ENCODE measurements around the gene RLBP1.

RLBP1 gene

GRCh38 chr15:89174476-89174875 lies 46.9 kb downstream of the RLBP1 start:
- no peak for TF ChIP-seq CTCF (conservative IDR thresholded peaks at IDR 0.05; ENCODE audit: low read depth, low read length)

GRCh38 chr15:89172921-89173320 lies 48.5 kb downstream of the RLBP1 start:
- Histone ChIP-seq H3K4me2 (no peak overlapping the region), H3K27ac (no peak overlapping the region), H2AFZ (ENCODE audit: low read depth) (no peak overlapping the region), H3K4me3 (IDR thresholded peaks at IDR 0.05; ENCODE audit: insufficient read depth, low read depth, low read length) (no peak overlapping the region), H4K20me1 (ENCODE audit: insufficient read depth) (no peaks in the 10 kb centered on the region), H3K27me3 (ENCODE audit: insufficient read depth, low read depth) (no peaks in the 10 kb centered on the region), H3K4me1 (ENCODE audit: low read depth, poor library complexity, severe bottlenecking) (peaks cover 13% of the 10 kb centered on the region), H3K79me2 (ENCODE audit: insufficient read depth, low read depth) (no peaks in the 10 kb centered on the region), H3K36me3 (ENCODE audit: insufficient read depth) (no peaks in the 10 kb centered on the region), H3K9ac (no peak overlapping the region)
- no peak for TF ChIP-seq CTCF (conservative IDR thresholded peaks at IDR 0.05; ENCODE audit: low read depth, low read length)

More at GRCh38 chr15:89174476-89174875, 46.9 kb downstream of the RLBP1 start:
- Histone ChIP-seq H3K4me3 (IDR thresholded peaks at IDR 0.05; ENCODE audit: insufficient read depth, low read depth, low read length) (no peak overlapping the region), H3K36me3 (ENCODE audit: insufficient read depth) (no peaks in the 10 kb centered on the region), H2AFZ (ENCODE audit: low read depth) (no peak overlapping the region), H3K27ac (no peak overlapping the region), H3K4me2 (no peak overlapping the region), H4K20me1 (ENCODE audit: insufficient read depth) (no peaks in the 10 kb centered on the region), H3K4me1 (ENCODE audit: low read depth, poor library complexity, severe bottlenecking) (peaks cover 10% of the 10 kb centered on the region), H3K9ac (no peak overlapping the region), H3K79me2 (ENCODE audit: insufficient read depth, low read depth) (no peaks in the 10 kb centered on the region), H3K27me3 (ENCODE audit: insufficient read depth, low read depth) (no peaks in the 10 kb centered on the region)

GRCh38 chr15:89171136-89172072 lies 50.0 kb downstream of the RLBP1 start:
- no peak overlapping the region for H3K27ac ChIP-seq
- H3K79me2 ChIP-seq (ENCODE audit: insufficient read depth, low read depth) = no peaks in the 10 kb centered on the region
- no peak overlapping the region for H2AFZ ChIP-seq (ENCODE audit: low read depth)

GRCh38 chr15:89170364-89170763 lies 51.0 kb downstream of the RLBP1 start:
- no peak overlapping the region for H3K4me3 ChIP-seq (IDR thresholded peaks at IDR 0.05; ENCODE audit: insufficient read depth, low read depth, low read length)
- no peak overlapping the region for H3K9ac ChIP-seq
- H4K20me1 ChIP-seq (ENCODE audit: insufficient read depth) = no peaks in the 10 kb centered on the region
- H3K36me3 ChIP-seq (ENCODE audit: insufficient read depth) = no peaks in the 10 kb centered on the region
- TF ChIP-seq CTCF (conservative IDR thresholded peaks at IDR 0.05; ENCODE audit: low read depth, low read length) = no peak
- no peaks in the 10 kb centered on the region for H3K79me2 ChIP-seq (ENCODE audit: insufficient read depth, low read depth)
- H3K4me1 ChIP-seq (ENCODE audit: low read depth, poor library complexity, severe bottlenecking) = peaks cover 34% of the 10 kb centered on the region
- no peak overlapping the region for H3K27ac ChIP-seq
- H3K4me2 ChIP-seq = no peak overlapping the region
- H2AFZ ChIP-seq (ENCODE audit: low read depth) = no peak overlapping the region
- H3K27me3 ChIP-seq (ENCODE audit: insufficient read depth, low read depth) = no peaks in the 10 kb centered on the region

More at GRCh38 chr15:89171136-89172072, 50.0 kb downstream of the RLBP1 start:
- Histone ChIP-seq H3K4me1 (ENCODE audit: low read depth, poor library complexity, severe bottlenecking) (peaks cover 25% of the 10 kb centered on the region), H3K4me3 (IDR thresholded peaks at IDR 0.05; ENCODE audit: insufficient read depth, low read depth, low read length) (no peak overlapping the region), H3K36me3 (ENCODE audit: insufficient read depth) (no peaks in the 10 kb centered on the region), H4K20me1 (ENCODE audit: insufficient read depth) (no peaks in the 10 kb centered on the region), H3K9ac (no peak overlapping the region), H3K27me3 (ENCODE audit: insufficient read depth, low read depth) (no peaks in the 10 kb centered on the region), H3K4me2 (no peak overlapping the region)
- TF ChIP-seq CTCF (conservative IDR thresholded peaks at IDR 0.05; ENCODE audit: low read depth, low read length) = peak; percentile 94

Measured in KMS-11 (cell line).